ENCODE measurements around the gene FGFR2.
A peak's percentile ranks its signal among the peaks of the same experiment; 100 is the strongest.
"Not testable (repeated sequence)": the region's sequence is repeated elsewhere in the genome, so short reads cannot be mapped to it uniquely, and the experiment has no call there.

Gene FGFR2

DNA sequence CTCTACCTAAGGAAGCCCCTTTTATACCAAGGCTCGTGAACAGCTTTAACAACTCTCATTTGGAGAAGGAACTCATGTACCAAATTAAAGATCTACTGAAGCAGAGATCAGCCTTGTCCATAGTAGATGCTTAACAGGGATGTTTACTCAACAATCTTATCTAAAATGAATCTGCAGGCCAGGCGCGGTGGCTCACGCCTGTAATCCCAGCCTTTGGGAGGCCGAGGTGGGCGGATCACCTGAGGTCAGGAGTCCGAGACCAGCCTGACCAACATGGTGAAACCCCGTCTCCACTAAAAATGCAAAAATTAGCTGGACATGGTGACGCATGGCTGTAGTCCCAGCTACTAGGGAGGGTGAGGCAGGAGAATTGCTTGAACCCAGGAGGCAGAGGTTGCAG is 43.3 kb downstream of the FGFR2 start:
- not testable (repeated sequence) for DNase-seq (ENCODE audit: low spot score)

DNA sequence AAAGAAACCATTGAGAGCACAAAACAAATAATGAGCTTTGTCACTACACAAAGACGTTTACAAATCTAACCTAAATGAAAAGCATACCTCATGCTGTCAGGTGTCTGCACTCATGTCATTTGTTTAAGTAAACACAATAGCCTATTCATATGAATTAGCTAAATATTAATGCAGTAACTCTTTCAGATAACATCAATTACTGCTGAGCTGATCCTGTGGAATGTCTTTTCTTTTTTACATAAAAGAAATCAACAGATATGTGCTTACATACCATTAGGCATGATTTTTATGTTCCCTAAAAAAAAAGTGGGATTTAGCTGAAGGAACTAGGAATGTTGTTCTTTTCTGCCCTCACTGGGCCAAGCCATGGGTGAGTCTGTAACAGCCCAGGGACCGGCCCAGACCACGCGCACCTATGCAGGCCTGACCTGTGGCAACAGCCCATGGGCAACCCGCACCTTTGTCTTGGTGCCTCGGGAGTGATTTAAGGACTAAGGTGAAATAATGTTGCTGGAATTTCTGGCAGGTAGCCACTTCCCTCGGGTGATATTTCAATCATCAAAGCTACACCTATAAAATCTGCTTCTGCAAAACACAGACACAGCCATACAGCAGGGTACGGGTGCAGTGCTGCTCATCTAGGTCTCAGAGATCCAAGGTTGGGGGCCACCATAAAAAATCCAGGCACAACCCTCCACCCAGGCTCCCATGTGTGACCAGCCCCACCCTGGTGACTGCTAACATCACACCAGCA is 44.6 kb downstream of the FGFR2 start:
- DNase-seq (ENCODE audit: low spot score), result no peak

DNA sequence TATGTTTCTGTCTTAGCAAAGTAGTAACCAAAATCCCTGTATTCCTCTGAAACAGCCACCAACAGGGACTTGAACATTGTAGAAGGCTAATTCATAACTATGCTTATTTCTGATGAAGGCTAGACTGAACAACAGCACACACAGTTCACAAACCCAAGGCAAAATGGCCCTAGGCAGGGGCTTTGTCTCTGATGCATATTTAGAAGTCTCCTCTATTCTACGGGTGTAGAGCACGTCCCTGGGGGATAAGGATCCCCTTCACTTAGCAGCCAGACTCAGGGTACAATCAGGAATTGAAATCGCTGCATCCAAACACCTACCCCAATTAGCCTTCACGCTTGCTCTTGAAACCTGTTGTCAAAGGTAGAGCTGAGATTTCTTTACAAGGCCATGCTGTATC is 45.5 kb downstream of the FGFR2 start:
- no peak for DNase-seq (ENCODE audit: low spot score)

DNA sequence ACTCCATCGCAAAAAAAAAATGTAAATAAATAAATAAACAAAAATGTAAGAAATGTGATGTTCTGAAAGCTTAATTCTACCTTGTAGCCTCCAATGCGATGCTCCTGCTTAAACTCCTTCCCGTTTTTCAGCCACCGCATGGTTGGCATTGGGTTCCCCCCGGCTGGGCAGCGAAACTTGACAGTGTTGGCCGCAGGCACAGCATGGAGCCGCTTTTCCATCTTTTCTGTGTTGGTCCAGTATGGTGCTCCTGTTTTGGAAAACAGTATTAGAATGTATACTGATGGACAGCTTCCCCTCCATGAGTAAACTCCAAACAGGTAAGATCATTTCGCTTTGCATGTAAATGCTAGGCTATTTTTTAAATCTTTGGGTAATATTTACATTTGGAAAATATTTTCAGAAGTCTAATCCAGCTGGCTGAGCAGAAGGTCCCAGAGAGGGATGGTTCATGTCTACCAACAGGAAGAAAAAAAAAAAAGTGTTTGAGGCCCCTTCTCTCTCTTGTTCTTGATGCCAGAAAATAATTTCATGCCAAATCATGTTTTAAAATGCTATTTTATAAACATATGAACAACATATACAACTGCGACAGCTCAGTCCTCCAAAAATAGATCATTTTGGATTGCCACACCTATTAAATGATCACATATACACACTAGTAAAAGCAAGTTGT is 46.9 kb downstream of the FGFR2 start:
- no peak for DNase-seq (ENCODE audit: low spot score)

DNA sequence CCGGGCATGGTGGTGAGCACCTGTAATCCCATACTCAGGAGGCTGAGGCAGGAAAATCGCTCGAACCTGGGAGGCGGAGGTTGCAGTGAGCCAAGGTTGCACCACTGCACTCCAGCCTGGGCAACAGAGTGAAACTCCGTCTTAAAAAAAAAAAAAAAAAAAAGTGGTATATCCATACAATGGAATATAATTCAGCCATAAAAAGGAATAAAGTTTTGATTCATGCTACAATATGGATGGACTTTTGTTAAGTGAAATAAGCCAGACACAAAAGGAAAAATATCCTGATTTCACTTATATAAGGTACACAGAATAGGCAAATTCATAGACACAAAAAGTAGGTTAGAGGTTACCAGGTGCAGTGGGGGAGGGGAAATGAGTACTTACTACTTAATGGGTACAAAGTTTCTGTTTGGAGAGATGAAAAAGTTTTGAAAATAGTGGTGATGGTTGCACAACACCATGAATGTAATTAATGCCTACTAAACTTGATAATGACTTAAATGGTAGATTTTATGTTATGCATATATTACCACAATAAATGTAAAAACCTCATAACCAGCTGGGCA is 53.9 kb downstream of the FGFR2 start:
- no peak for DNase-seq (ENCODE audit: low spot score)

DNA sequence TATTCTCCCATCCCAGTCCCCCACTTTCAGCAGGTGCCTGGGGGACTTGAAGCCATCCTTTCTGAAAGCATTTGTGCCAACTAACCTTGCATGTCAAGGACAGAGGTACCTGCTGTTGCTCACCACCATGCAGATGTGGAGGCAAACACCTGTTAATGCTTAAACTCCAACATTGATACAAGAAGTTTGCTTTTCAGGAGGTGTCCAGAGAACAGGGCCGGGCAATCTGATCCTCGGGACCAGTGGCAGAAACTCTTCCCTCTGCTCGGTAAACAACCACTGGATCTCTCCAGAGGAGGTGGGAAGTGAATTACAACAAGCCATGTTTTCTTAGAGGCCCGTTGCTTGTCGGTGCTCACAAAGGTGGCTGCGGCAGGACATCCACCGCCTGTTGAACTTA is 54.7 kb downstream of the FGFR2 start:
- no peak for DNase-seq (ENCODE audit: low spot score)

DNA sequence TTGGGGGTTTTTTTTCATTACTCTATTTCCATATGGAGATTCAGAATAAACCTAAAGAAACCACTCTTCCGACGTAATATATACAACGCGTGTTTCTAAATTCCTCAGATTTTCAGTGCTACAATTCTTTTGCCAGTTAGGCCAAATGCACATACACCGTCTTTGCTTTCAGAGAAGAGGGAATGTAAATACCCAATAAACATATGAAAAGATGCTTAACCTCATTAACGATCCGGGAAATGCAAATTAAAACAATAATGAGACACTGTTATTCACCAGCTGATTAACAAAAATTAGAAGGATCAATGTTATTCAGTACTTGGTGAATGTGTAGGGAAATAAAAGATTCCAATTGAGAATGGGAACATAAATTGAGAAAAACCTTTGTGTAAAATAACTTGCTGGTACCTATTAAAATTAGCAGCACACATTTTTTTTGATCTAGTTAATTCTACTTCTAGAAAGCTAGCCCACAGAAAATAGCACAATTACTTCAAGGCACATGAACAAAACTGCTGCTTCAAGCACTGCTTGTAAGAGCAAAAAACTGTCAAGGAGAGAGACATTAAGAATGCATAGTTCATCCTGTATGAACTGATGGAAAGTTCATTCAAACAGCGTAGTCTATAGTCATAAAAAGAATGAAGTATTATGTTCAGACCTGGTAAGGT is 56.7 kb downstream of the FGFR2 start:
- DNase-seq (ENCODE audit: low spot score), result no peak

DNA sequence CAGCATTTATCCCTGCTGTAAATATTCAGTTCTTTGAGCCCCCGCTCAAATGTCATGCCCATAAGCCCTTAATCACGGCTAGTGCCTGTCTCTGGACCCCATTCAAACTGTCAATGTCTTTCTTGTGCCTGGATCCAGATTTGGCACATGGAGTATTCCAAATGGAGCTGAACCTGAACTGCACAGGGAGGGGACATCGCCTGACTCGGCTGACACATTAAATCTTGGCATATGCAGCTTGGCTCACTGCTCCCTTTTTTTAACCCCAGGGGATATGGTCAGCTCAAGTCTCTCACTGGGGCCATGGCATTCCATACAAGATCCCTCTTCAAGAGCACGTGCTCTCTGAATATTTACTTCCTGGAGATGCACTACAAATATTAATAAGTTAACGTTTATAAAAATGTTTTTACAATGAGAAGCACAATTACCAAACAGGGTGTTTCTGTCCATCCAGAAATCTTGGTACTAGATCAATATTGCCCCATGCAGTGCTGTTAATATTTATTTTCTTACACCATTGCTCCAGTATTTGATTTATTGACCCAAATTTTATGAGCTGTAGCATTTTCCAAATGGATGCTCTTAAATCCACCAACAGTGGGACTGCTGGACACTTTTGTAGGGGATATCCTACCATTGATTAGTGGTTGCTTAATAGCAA is 57.4 kb downstream of the FGFR2 start:
- DNase-seq (ENCODE audit: low spot score), result no peak

DNA sequence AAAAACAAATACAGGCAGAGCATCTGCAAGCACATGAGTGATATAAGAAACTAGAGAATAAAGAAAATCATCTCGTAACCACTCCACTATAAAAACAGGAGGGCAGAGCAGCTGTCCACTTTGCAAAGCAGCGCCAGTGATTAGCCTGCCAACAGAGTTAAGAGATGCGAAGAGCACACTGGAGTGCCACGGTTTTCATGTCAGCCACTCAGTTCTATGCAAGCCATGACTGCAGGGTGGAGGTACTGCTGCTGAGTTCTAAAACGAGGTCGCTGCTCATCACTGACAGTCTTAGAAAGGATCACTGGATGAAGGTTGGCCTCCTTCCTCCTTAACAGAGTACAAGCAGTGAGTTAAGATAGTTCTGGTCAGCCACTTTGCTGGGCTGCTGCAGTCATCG is 58.5 kb downstream of the FGFR2 start:
- DNase-seq (ENCODE audit: low spot score), result no peak

DNA sequence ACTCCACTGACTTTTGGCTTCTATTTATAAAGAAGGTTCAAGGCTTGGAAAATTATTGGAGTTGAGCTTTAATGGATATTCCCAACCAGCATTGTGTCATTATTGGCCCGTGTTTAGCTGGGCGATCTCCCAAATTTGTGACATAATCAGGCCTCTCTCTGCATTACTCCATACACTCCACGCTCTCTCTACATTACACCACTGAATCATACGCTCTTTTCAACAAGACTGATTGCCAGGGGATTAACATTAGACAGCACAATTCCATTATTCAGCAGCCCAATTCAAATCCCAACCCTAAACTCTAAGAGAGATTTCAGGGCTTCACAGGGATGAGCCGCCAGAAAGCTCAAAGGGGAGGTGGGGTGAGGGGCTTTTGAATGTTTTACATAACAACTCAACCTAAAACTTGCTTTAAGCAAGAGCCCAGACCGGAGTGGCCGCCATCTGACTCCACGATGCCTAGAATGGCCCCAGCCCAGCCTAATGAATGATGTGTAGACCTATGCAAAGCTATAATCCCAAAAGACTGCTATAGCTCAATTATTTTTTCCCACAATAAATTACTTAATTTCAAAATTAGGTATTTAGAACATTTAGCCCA is 61.8 kb downstream of the FGFR2 start:
- DNase-seq (ENCODE audit: low spot score), result no peak

DNA sequence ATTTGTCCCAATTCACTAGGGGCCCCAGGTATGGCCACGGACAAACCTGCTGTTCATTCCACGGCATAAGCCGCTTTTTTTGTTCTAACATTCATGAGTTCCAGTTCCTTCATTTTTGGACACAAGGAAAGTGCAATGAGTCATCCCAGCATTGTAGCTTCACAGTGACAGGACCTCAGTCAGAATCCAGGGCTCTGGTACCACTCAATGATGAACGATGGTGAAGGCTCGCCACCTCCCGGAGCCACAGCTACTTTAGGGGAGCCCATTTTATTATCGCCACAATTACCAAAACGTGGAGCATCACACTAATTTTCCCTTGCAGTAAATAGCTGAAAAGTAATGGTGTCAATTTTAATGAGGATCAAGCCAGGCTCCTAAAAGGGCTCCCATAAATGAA is 62.9 kb downstream of the FGFR2 start:
- no peak for DNase-seq (ENCODE audit: low spot score)

DNA sequence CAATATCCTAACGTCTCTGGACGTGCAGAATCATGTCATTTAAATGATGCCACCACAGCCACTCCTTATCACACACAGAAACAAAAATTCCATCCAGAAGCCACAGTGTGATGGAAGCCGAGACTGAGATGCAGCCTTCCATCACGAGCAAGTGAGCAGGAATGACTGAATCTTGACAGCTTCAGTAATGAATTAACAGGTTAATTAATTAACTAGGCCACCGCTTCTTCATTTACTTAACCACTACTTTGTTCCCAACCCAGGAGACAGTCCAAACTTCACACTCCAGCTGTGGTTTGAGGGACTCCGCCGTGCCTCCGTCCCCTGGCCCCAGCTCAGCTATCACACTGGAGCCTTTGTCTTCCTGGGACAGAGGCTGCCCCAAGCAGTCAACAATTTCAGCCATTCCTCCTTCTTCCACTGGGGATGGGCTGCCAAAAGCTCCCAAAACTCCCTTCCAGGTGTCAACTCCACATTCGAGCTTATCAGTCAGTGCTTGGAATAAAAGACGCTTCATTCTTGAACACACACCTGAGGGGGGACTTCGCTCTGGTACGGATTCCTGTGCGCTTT is 65.9 kb downstream of the FGFR2 start:
- DNase-seq (ENCODE audit: low spot score), result no peak

DNA sequence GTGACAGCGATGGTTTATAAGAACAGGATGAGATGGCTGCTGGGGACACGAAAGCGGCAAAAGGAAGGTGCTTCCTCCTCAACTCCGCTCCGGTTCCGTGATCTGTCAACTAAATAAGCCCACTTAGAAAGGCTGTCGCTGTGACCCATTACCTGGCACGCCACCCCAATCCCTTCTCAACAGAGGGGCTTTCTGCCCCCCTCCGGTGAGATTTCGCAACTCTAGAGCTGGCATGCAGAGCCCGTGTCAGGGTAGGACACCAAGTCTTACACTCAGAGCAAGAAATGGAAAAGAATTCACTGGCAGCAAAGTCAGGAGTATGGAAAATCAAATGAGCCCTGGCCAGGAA is 66.4 kb downstream of the FGFR2 start:
- DNase-seq (ENCODE audit: low spot score), result no peak

DNA sequence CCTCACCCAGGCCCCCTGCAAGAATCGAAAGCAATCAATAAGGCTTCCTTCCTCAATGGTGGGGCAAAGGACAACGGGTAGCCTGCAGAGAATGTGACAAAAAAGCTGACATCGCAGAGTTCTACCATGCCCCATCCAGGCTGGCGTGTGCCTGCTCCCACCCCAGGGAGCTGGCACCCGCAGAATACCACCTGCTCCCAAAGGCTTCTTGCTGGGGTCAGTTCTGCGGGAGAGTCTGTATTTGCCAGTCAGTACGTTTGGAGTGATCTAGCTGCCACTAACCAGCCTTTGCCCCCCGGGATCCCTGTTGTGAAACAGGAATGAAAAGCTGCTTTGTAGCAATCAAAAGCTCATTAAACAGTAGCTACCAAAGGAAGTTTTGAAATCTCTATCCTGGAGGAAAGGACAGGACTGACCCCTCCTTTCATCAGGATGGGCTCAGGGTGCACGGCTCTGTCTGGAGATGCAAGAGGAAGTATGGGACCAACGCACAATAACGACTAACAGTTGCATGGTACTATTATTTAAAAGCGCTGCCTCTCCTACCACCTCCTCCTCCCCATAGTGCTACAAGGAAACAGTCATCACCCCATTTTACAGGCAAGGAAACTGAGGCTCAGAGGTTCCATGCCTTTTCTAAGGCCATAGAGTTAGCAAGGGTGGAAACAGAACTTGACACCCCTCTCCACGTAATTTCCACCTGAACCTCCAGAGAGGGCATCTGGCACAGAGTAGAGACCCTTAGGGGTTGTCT is 67.0 kb downstream of the FGFR2 start:
- DNase-seq (ENCODE audit: low spot score), result no peak

DNA sequence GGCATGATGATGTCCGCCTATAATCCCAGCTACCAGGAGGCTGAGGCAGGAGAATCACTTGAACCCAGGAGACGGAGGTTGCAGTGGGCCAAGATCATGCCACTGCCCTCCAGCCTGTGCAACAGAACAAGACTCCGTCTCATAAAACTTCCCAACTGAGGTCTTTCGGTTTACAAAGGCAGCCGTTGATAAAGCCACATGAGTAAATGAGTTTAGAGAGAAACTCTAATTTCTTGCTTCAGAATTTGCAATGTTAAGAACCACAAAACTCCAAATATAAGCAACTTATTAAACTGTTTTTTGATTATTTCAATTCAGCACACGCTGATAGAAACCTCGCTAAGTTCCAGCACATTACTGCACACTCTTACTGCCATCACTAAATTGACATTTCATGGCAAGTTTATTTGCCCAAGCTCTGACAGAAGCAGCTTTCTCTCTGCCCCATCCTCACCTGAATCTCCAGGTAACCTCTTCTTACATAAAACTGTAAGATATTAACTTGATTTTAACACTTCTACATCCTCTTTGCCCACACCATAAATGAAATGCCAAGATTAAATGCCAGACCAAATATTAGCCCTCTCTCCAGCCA is 67.7 kb downstream of the FGFR2 start:
- DNase-seq (ENCODE audit: low spot score), result no peak

DNA sequence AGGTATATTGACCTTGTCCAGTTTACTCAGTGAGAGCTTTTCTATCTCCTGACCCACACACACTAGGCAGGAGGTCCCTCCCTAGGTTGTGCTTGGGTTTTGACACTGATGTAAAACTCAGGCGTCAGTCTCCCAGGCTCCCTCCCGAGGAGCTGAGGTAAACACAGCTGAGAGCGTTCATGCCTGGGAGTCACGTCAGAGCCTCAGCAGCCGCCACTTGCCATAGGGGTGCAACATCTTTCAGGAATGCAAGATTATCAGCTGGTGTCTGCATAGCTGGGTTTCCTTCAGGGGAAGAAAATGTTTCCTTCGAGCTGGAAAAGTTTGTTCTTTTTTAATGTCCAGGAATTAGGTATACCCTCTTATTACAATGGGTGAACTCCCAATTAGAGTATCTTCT is 70.6 kb downstream of the FGFR2 start:
- no peak for DNase-seq (ENCODE audit: low spot score)

DNA sequence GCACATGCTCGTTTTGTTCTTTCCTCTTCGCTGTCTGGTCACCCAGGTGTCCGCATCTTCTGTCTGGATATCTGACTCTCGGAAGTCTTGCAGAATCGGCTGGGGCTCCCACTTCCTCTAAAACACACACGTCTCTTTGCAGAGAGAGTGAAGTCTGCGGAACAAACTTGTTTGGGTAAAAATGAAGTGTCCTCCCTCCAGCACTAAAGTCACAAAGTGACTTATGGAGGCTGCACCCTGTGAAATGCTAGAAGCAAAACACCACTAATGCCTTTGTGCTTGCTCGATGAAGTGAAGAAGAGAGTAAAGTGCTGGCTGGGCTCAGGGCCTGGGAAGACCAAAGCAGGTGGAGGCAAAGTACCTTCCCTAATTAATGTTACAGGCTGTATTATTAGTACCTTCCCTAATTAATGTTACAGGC is 71.4 kb downstream of the FGFR2 start:
- DNase-seq (ENCODE audit: low spot score), result no peak

DNA sequence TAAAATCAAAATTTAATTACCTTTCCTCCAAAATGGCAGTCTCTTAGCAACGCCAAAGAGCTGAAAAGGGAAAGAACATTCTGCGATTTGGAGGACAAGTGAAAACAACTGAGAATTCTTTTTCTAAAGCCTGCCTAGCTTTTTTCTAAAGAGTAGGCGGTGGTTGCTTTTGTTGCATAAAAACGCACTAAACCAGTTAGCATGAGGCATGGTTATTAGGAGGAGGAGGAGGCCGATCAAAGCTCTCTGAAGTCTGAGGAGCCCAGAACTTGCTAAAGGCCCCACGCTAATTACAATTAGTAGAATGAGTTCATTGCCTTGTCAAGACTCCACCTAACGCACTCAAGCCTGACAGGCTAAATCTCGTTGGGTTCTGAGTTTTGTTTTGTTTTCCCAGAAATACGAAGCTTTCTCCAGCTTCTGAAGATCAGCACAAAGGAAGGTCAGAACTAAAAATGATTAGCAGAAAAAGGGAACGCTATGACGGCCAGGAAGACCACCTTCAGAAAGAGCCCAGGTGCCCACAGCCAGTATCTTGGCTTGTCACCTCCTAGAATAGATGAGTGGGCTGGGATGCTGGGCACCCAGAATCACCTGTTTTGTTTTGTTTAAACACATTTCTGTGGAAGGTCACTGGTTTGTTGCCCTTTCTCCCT is 72.0 kb downstream of the FGFR2 start:
- DNase-seq (ENCODE audit: low spot score), result no peak

DNA sequence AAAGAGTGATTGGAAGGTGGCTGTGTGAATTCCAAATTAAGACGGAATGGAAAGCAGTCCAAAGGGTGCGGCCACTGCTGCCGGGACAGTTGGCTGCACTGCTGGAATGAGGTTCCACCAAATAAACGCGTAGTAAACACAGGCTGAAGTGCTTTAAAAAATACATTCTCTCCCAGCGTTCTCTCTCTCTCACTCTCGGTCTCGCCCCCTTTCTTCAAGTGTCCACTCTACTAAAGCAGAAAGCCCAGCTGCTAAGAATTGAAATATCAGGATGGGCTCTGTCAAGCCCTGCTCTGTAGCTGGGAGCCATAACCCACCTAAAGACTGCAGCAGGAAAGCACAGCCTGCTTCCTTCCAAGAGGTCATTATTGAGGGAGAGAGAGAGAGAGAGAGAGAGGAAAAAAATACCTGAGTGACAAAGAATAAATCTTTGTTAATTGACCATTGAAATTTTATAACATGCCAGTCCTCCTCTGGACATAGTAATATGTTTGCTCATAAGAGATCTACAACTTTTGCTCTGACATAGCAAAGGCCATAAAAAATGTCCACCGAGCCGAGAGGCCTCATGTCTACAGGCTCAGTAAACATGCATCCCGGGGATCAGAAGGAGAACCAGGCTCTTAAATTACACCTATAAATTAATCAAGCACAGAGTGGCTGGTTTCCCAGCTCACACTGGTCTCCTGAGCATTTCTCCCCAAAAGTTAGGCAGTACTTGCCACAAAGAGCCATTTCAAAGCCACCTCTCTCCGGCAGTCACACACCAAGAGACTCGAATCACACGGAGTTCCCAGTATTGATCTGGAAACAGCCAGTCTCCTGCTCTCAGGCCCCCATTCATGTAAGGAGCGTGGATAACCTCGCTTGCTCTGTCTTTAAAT is 72.8 kb downstream of the FGFR2 start:
- peak; percentile 19 for DNase-seq (ENCODE audit: low spot score)

Measured in SK-N-DZ (cell line).